ENCODE measurements around the gene SPNS2. TPM values are rescaled to one million over a fixed set of nuclear protein-coding genes. Genes with fewer than 3 reads are reported as not detected.

Gene SPNS2
- total and polyA plus RNA-seq, 2 experiments from 2014 or later, result 1.7 to 2.3 TPM

- Histone ChIP-seq H3K79me2 (replicated peaks; ENCODE audit: insufficient read depth) (no peaks in the 10 kb centered on the region), H3K9me2 (ENCODE audit: insufficient read depth) (no peaks in the 10 kb centered on the region), H3K4me3 (no peak overlapping the region), H3K4me1 (ENCODE audit: insufficient read depth) (no peaks in the 10 kb centered on the region), H3K36me3 (ENCODE audit: insufficient read depth) (no peaks in the 10 kb centered on the region), H3F3A (replicated peaks; ENCODE audit: low read depth) (no peaks in the 10 kb centered on the region), H4K20me1 (replicated peaks; ENCODE audit: insufficient read depth) (no peaks in the 10 kb centered on the region), H3K27ac (ENCODE audit: low read depth) (no peak overlapping the region), H3K27me3 (ENCODE audit: insufficient read depth) (no peaks in the 10 kb centered on the region), H3K4me2 (no peak overlapping the region), H2AFZ (no peak overlapping the region)
- no peak overlapping the region for H3K4me3 Mint-ChIP-seq
- H3K27ac Mint-ChIP-seq, result no peak overlapping the region
- TF ChIP-seq CTCF (conservative IDR thresholded peaks at IDR 0.05; ENCODE audit: low read depth in 2 of 2), result no peak
- no peak for TF ChIP-seq NANOG (IDR thresholded peaks at IDR 0.05; ENCODE audit: borderline replicate concordance)
- no peak for TF ChIP-seq EZH2phosphoT487 (IDR thresholded peaks at IDR 0.05; ENCODE audit: unreplicated experiment)
- no peak for TF ChIP-seq ZNF114 (CRISPR knock-in tag; IDR thresholded peaks at IDR 0.05)
- TF ChIP-seq ZNF331 (CRISPR knock-in tag; IDR thresholded peaks at IDR 0.05; ENCODE audit: low read depth), result no peak
- TF ChIP-seq JUNB (IDR thresholded peaks at IDR 0.05; ENCODE audit: unreplicated experiment), result no peak
- no peak for TF ChIP-seq POLR2AphosphoS5 (IDR thresholded peaks at IDR 0.05; ENCODE audit: low read depth)
- no peak for TF ChIP-seq ETS1 (IDR thresholded peaks at IDR 0.05)
- TF ChIP-seq REST (IDR thresholded peaks at IDR 0.05; ENCODE audit: unreplicated experiment), result no peak
- no peak for TF ChIP-seq STAT1 (IDR thresholded peaks at IDR 0.05; ENCODE audit: unreplicated experiment)
- TF ChIP-seq ZNF462 (CRISPR knock-in tag; IDR thresholded peaks at IDR 0.05), result no peak
- no peak for TF ChIP-seq CREB1 (CRISPR knock-in tag; IDR thresholded peaks at IDR 0.05; ENCODE audit: low read depth)
- TF ChIP-seq EZH2 (IDR thresholded peaks at IDR 0.05; ENCODE audit: low read depth, unreplicated experiment), result no peak
- ATAC-seq (no peak), DNase-seq (ENCODE audit: low spot score) (no peak)
- no peaks in the 10 kb centered on the region; the same call in 2 of the 3 replicates for H3K4me1 Mint-ChIP-seq
- H3K27me3 Mint-ChIP-seq (ENCODE audit: insufficient read depth, low read depth, poor library complexity), result peaks cover 16% of the 10 kb centered on the region
- H3K9me3 Mint-ChIP-seq, result no peaks in the 10 kb centered on the region; the same call in 1 of the 3 replicates
- H3K36me3 Mint-ChIP-seq (ENCODE audit: low read depth), result no peaks in the 10 kb centered on the region
These were observed 47.9 kb upstream of the SPNS2 start for GRCh38 chr17:4450710-4451316.

Data from GM23338 (cell line).